Measurements from ENCODE around the gene PPP1R1A. TPM values are rescaled to one million over a fixed set of nuclear protein-coding genes. Genes with fewer than 3 reads are reported as not detected.

Gene PPP1R1A
- total RNA-seq, 4 donors from 2014 or later, result 0.76 to 9.0 (median 2.4) TPM

GRCh38 chr12:54589964-54590363 is 1.5 kb upstream of the PPP1R1A start:
- Histone ChIP-seq H3K36me3 (no peaks in the 10 kb centered on the region), H3K4me1 (peaks cover 0 to 10% of the 10 kb centered on the region in 2 donors), H3K27me3 (no peaks in the 10 kb centered on the region), H3K27ac (no peak overlapping the region), H3K4me3 (no peak overlapping the region), H3K9me3 (no peaks in the 10 kb centered on the region)
- intact Hi-C loops (cut with DNase I; ENCODE audit: low total_unique reads), result no loop called here
- no peak for DNase-seq
- no peak for TF ChIP-seq CTCF (IDR thresholded peaks at IDR 0.05)

- H3K27me3 ChIP-seq, result no peaks in the 10 kb centered on the region
- peaks cover 0 to 10% of the 10 kb centered on the region in 2 donors for H3K4me1 ChIP-seq
- no peaks in the 10 kb centered on the region for H3K9me3 ChIP-seq
- no peak overlapping the region for H3K27ac ChIP-seq
- TF ChIP-seq POLR2A (IDR thresholded peaks at IDR 0.05) (no peak), CTCF (IDR thresholded peaks at IDR 0.05) (no peak)
- intact Hi-C loops (cut with DNase I; ENCODE audit: low total_unique reads), result no loop called here
- DNase-seq, result no peak
- no peaks in the 10 kb centered on the region for H3K36me3 ChIP-seq
- peak overlapping the region in 1 of 2 donors; percentile 52 for H3K4me3 ChIP-seq
Observed at GRCh38 chr12:54588890-54589267, 420 bp upstream of the PPP1R1A start.

DNA sequence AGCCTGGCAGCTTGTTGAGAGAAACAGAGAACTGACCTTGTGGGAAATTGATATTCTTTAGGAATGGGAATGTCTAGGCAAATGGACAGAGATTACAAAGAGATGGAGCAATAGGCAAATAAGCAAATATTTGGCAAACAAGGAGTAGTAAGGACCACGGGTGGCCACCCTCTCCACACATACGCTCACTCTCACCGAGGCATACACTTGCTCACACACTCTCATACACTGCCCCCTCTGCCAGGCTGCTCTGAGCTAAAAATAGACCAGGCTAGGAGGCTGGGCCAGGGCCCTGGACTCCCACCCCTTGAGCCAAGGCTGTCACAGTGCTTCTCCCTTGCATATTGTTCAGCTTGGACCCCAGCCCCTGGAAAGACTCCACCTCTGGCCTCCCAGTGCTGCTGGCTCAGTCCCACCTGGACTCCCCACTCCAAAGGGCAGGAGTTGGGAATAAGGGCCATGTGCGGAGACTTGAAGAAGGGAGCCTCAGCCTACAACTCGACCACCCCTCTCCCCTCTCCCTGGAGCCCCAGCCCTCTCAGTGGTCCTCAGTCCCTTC is 1.1 kb downstream of the PPP1R1A start:
- H3K27me3 ChIP-seq, result no peaks in the 10 kb centered on the region
- peak overlapping the region in 1 of 2 donors; percentile 28 for H3K27ac ChIP-seq
- peak overlapping the region in 1 of 2 donors; percentile 52 for H3K4me3 ChIP-seq
- TF ChIP-seq POLR2A (IDR thresholded peaks at IDR 0.05), result no peak
- TF ChIP-seq CTCF (IDR thresholded peaks at IDR 0.05), result no peak
- no peaks in the 10 kb centered on the region for H3K9me3 ChIP-seq
- no peaks in the 10 kb centered on the region for H3K36me3 ChIP-seq
- H3K4me1 ChIP-seq, result peaks cover 0 to 10% of the 10 kb centered on the region in 2 donors
- peak in 1 of 2 donors; percentile 44 for DNase-seq
- intact Hi-C loops (cut with DNase I; ENCODE audit: low total_unique reads), result no loop called here

- TF ChIP-seq CTCF (IDR thresholded peaks at IDR 0.05) (no peak), POLR2A (IDR thresholded peaks at IDR 0.05) (no peak)
- intact Hi-C loops (cut with DNase I; ENCODE audit: low total_unique reads), result no loop called here
- Histone ChIP-seq H3K27me3 (no peaks in the 10 kb centered on the region), H3K27ac (no peak overlapping the region), H3K4me1 (peaks cover 0 to 10% of the 10 kb centered on the region in 2 donors), H3K4me3 (no peak overlapping the region), H3K36me3 (no peaks in the 10 kb centered on the region), H3K9me3 (no peaks in the 10 kb centered on the region)
- DNase-seq, result no peak
Observed at GRCh38 chr12:54586620-54587019, 1.8 kb downstream of the PPP1R1A start.

DNA sequence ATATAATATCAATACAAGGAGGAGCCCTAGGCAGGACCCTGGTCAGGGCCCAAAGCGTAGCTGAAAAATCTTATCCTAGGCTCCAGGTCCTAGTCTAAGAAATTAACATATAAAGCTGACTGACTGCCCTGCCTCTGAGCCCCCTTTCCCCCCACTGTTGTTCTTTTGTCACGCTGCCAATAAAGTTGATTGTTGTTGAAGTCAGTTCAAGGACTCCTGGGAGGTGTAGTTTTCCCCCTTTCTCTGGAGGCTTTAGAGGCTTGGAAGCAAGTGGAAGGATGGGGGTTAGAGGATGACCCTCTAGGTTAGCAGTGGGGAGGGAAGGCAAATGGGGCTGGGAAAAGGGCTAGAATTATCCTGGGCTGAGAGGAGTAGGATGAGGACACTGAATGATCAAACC is 3.2 kb downstream of the PPP1R1A start:
- H3K9me3 ChIP-seq, result no peaks in the 10 kb centered on the region
- intact Hi-C loops (cut with DNase I; ENCODE audit: low total_unique reads), result no loop called here
- no peaks in the 10 kb centered on the region for H3K36me3 ChIP-seq
- DNase-seq, result no peak
- no peak overlapping the region for H3K4me3 ChIP-seq
- H3K27me3 ChIP-seq, result no peaks in the 10 kb centered on the region
- peaks cover 0 to 10% of the 10 kb centered on the region in 2 donors for H3K4me1 ChIP-seq
- H3K27ac ChIP-seq, result no peak overlapping the region
- TF ChIP-seq POLR2A (IDR thresholded peaks at IDR 0.05) (no peak), CTCF (IDR thresholded peaks at IDR 0.05) (no peak)

Data from uterus (tissue), 4 donors.